Measurements from ENCODE around the gene CACNA1C. TPM values are rescaled to one million over a fixed set of nuclear protein-coding genes. Genes with fewer than 3 reads are reported as not detected.

The CACNA1C gene
- total RNA-seq, 2 experiments from 2014 or later: 0.69 to 1.4 TPM

DNA sequence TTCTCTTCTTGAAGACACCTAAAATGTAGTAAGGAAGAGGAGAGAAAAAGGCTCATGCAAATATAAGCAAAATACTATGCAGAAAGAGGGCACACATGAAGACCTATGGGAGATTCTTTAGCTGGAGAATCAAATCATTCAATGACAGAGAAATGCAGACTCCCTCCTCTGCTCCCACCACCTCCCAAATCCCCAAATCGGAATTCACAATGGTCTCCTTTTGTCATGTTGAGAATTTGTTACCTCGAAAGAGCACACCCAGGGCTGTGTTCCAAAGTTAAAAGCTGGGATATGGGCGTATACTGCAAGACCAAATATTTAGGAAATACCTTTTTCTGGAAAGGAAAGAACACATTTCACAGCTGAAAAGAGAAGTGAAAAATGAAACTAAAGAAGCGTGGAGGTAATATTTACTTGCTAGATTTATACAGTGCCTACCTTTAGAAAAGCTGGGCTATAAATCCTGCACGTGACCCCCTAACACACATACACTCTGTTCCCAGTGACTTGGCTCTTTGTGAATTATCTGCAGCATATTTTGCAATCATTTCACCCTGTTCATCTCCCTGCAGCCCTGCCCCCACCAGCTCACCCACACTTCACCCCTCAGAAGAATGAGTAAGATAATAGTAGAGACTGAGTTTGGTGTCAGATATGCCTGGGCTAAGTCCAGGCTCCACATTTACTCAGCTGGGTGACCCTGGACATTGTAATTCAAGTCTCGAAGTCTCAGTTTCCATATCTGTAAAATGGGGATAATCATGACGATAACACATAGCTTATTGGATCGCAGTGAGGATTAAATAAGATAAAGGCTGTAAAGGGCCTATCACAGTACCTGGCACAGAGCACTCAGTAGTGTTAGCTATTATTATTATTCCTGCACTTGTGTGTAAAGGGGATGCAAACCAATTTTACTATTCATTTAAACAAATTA is 2.9 kb upstream of the CACNA1C start:
- 0 out of 2 replicates have a peak overlapping the region, but pooled peaks have one; percentile 6 for H3K4me2 ChIP-seq (ENCODE audit: low read length)
- intact Hi-C loops (cut with micrococcal nuclease; ENCODE audit: unreplicated experiment): no loop called here
- CTCF ChIA-PET (ENCODE audit: unreplicated experiment): no interaction called here

DNA sequence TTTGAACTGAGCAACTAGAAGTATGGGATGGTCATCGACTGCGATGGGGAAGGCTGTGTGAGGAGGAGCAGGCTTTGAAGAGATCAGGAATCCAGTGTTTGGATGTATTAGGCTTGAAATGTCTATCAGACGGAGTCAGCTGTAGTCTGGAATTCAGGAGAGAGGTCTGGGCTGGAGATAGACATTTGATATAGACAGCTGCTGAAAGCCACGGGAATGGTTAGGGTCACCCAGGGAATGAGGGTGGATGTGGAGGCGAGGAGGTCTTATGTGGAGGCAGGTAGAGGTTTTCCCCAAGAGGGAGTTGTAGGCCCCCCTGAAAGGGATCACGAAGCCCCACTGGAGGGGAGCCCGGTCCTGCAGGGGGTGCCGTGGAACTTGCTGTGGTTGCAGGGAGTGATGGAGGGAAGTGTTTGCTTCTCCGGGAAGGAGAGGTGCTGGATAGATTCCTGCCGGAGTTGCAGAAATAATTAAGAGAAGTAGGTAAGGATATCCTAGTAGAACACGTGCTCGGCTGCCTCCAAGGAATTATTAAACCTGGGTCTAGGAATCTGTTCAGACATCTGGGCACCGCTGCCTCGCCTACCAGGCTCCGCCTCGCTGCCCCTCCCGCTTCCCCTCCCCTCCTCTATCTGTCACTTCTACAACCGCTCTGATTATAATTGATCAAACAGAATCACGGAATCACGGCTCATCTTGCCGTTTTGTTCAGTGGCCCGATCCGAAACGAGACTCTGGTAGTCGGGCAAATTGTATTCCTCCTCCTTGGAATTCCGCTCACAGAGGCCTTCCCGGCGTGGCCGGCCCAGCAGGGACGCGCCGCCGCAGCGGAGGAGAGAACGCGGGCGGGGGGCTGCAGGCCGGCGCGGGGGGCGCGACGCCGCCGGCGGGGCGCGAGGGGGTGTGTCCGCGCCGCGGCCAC is 826 bp upstream of the CACNA1C start:
- Histone ChIP-seq H3K27ac (ENCODE audit: low read depth, low read length, poor library complexity, severe bottlenecking) (no peak overlapping the region), H3K79me2 (ENCODE audit: insufficient read depth, low read depth, low read length) (no peaks in the 10 kb centered on the region), H3K4me3 (ENCODE audit: low read depth, low read length, poor library complexity, severe bottlenecking) (no peak overlapping the region), H4K20me1 (ENCODE audit: insufficient read depth, low read length) (no peaks in the 10 kb centered on the region), H3K9me2 (ENCODE audit: insufficient read depth, low read length) (no peaks in the 10 kb centered on the region), H3K4me2 (ENCODE audit: low read length) (no peak overlapping the region), H3K36me3 (ENCODE audit: insufficient read depth, low read length) (no peaks in the 10 kb centered on the region), H3K9me3 (ENCODE audit: low read length) (no peaks in the 10 kb centered on the region), H2AFZ (ENCODE audit: low read length) (no peak overlapping the region), H3K4me1 (ENCODE audit: insufficient read depth, low read length, poor library complexity, severe bottlenecking) (no peaks in the 10 kb centered on the region)
- CTCF ChIA-PET (ENCODE audit: unreplicated experiment): no interaction called here
- DNase-seq (ENCODE audit: low spot score): no peak
- no TSS peak for BruUV-seq (replicated peaks)
- POLR2A ChIA-PET: no interaction called here
- intact Hi-C loops (cut with micrococcal nuclease; ENCODE audit: unreplicated experiment): no loop called here
- TF ChIP-seq EZH2phosphoT487 (IDR thresholded peaks at IDR 0.05; ENCODE audit: borderline replicate concordance, low read depth, low read length) (peak; percentile 69; the same call in 1 of the 2 replicates), CTCF (conservative IDR thresholded peaks at IDR 0.05; ENCODE audit: low read length) (no peak)

More for the DNA sequence above, 2.9 kb upstream of the CACNA1C start:
- Histone ChIP-seq H3K4me3 (ENCODE audit: low read depth, low read length, poor library complexity, severe bottlenecking) (no peak overlapping the region), H3K27ac (ENCODE audit: low read depth, low read length, poor library complexity, severe bottlenecking) (no peak overlapping the region), H3K9me3 (ENCODE audit: low read length) (no peaks in the 10 kb centered on the region), H4K20me1 (ENCODE audit: insufficient read depth, low read length) (no peaks in the 10 kb centered on the region), H3K9me2 (ENCODE audit: insufficient read depth, low read length) (no peaks in the 10 kb centered on the region), H2AFZ (ENCODE audit: low read length) (no peak overlapping the region), H3K4me1 (ENCODE audit: insufficient read depth, low read length, poor library complexity, severe bottlenecking) (no peaks in the 10 kb centered on the region), H3K79me2 (ENCODE audit: insufficient read depth, low read depth, low read length) (no peaks in the 10 kb centered on the region), H3K36me3 (ENCODE audit: insufficient read depth, low read length) (no peaks in the 10 kb centered on the region)
- DNase-seq (ENCODE audit: low spot score): peak; percentile 10
- POLR2A ChIA-PET: no interaction called here
- no peak for TF ChIP-seq CTCF (conservative IDR thresholded peaks at IDR 0.05; ENCODE audit: low read length)
- no peak for TF ChIP-seq EZH2phosphoT487 (IDR thresholded peaks at IDR 0.05; ENCODE audit: borderline replicate concordance, low read depth, low read length)
- BruUV-seq (replicated peaks): no TSS peak
